ENCODE data around the gene FRYL. TPM values are rescaled to one million over a fixed set of nuclear protein-coding genes. Genes with fewer than 3 reads are reported as not detected.

The FRYL gene
- total RNA-seq, 2 donors from 2014 or later = 29.8 to 35.1 TPM

DNA sequence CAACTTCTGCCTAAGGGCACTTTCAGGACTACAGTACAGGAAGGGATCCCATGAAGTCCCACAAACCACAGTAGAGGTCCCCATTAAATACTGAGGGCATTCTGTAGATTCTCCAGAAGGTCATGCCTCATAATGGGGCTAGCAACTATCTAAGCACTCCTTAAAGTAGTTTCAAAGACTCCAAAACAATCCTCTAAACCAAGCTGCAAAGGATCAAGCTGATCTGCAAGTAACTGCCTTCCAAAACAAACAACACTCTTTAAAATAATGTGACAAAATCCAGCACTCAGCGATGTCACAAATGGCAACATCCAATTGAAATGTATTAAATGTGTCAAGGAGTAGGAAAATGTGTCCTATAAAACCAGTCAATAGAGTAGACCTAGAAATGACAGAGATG lies 118.7 kb downstream of the FRYL start:
- no peak overlapping the region for H3K27ac ChIP-seq
- no peak for DNase-seq (ENCODE audit: low spot score)
- no peaks in the 10 kb centered on the region for H3K27me3 ChIP-seq
- H3K36me3 ChIP-seq = no peaks in the 10 kb centered on the region
- H3K9me3 ChIP-seq = no peaks in the 10 kb centered on the region
- H3K4me1 ChIP-seq = peaks cover 0 to 17% of the 10 kb centered on the region in 2 donors
- TF ChIP-seq, protein P1, sequence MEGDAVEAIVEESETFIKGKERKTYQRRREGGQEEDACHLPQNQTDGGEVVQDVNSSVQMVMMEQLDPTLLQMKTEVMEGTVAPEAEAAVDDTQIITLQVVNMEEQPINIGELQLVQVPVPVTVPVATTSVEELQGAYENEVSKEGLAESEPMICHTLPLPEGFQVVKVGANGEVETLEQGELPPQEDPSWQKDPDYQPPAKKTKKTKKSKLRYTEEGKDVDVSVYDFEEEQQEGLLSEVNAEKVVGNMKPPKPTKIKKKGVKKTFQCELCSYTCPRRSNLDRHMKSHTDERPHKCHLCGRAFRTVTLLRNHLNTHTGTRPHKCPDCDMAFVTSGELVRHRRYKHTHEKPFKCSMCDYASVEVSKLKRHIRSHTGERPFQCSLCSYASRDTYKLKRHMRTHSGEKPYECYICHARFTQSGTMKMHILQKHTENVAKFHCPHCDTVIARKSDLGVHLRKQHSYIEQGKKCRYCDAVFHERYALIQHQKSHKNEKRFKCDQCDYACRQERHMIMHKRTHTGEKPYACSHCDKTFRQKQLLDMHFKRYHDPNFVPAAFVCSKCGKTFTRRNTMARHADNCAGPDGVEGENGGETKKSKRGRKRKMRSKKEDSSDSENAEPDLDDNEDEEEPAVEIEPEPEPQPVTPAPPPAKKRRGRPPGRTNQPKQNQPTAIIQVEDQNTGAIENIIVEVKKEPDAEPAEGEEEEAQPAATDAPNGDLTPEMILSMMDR (IDR thresholded peaks at IDR 0.05) = no peak
- H3K4me3 ChIP-seq = no peak overlapping the region

DNA sequence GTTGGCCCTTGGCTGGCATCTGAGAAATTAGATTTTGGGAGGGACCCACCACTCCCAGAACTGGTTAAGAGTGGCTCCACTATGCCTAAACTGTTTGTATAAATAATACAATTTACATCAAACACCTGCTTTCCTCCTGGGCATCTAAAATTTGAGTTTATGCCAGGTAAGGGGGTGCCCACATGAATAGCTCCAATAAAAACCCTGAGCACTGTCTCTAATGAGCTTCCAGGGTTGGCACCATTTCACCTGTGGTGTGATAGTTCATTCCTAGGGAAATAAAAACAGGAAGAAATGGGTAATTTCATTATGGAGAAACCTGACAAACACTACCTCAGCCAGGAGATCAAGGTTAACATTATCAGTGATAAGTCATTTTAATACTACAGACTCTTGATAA lies 119.7 kb downstream of the FRYL start:
- H3K27me3 ChIP-seq = no peaks in the 10 kb centered on the region
- H3K4me1 ChIP-seq = peaks cover 0 to 8% of the 10 kb centered on the region in 2 donors
- no peak for DNase-seq (ENCODE audit: low spot score)
- H3K4me3 ChIP-seq = no peak overlapping the region
- H3K27ac ChIP-seq = no peak overlapping the region
- TF ChIP-seq, protein P1 (IDR thresholded peaks at IDR 0.05) = no peak
- no peaks in the 10 kb centered on the region for H3K9me3 ChIP-seq
- no peaks in the 10 kb centered on the region for H3K36me3 ChIP-seq

DNA sequence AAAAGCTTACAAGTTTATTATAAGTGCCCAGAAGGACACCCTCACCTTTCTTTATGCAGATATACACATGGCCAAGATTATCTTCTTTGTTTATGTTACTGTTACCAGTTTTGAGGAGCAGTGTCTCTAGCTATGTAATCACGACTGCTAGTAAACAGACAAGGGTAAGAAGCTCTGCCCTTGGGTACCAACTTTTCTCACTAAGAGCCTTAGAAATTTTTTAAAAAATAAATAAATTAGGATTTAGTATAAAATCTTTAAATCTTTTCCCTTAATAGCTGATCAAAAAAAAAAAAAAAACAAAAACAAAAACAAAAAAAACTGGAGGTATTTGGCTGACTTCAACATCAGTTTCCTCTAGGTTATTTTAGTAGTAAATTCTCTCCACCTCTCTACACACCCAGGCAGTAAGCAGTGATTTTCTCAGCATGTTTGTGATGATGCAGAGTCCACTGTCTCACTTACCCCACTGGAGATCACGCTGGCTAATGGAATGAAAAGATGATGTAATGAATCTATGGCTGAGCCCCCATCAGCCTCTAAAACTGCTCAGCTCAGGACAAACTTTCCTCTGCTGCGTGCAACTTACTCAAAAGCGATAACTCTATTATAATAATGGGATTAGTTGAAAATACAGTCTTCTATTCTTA lies 125.9 kb downstream of the FRYL start:
- Histone ChIP-seq H3K27me3 (no peaks in the 10 kb centered on the region), H3K4me3 (peak overlapping the region in 1 of 2 donors; percentile 23), H3K27ac (peak overlapping the region; percentile 35 to 77), H3K9me3 (no peaks in the 10 kb centered on the region), H3K36me3 (no peaks in the 10 kb centered on the region), H3K4me1 (peaks cover 0 to 38% of the 10 kb centered on the region in 2 donors)
- no peak for DNase-seq (ENCODE audit: low spot score)
- TF ChIP-seq, protein P1 (IDR thresholded peaks at IDR 0.05) = no peak

GRCh38 chr4:48653217-48654014 lies 126.7 kb downstream of the FRYL start:
- Histone ChIP-seq H3K27me3 (no peaks in the 10 kb centered on the region), H3K27ac (peak overlapping the region; percentile 35 to 77), H3K36me3 (no peaks in the 10 kb centered on the region), H3K4me3 (peak overlapping the region in 1 of 2 donors; percentile 23), H3K9me3 (no peaks in the 10 kb centered on the region), H3K4me1 (peaks cover 0 to 39% of the 10 kb centered on the region in 2 donors)
- TF ChIP-seq, protein P1 (IDR thresholded peaks at IDR 0.05) = no peak
- DNase-seq (ENCODE audit: low spot score) = peak; percentile 72

DNA sequence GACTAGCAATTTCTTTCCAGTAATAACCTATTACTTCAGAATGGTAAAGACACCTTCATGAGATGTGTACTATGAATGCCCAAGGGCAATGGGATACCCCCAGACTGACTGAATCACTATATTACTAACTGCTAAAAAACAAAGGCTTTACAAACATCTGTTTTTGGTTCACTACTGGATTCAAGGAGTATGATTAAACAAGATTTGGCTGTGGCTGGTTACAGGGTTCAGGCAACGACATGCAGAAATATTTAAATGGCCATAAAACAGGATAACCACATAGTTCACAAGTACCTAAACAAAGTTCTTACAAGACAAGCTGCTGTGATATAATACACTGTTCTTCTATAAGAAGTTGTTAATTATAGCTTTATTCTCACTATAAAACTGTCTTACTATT lies 128.2 kb downstream of the FRYL start:
- DNase-seq (ENCODE audit: low spot score) = no peak
- Histone ChIP-seq H3K4me3 (no peak overlapping the region), H3K36me3 (no peaks in the 10 kb centered on the region), H3K27me3 (no peaks in the 10 kb centered on the region), H3K4me1 (peaks cover 0 to 39% of the 10 kb centered on the region in 2 donors), H3K27ac (no peak overlapping the region), H3K9me3 (no peaks in the 10 kb centered on the region)
- TF ChIP-seq, protein P1 (IDR thresholded peaks at IDR 0.05) = no peak
